Hypothalamus (tissue), 51 donors: Measurements from ENCODE around the gene NUP210L.
A peak's percentile ranks its signal among the peaks of the same experiment; 100 is the strongest.

ENCODE experiments used
- DNase-seq, 51 donors: peaks; one replicate each; lab custom pipeline; 2025; lab: John Stamatoyannopoulos, UW

The NUP210L gene

GRCh38 chr1:154154534-154155191 is at the start of gene NUP210L:
Gene NUP210L (minus strand): TSS chr1:154155073.
- peak in 9 of 51 donors; percentile 5 to 89 (median 11) for DNase-seq

- no peak for DNase-seq
Observed at GRCh38 chr1:154199563-154199879, 44.6 kb upstream of the NUP210L start.

- DNase-seq: peak in 4 of 51 donors; percentile 12 to 30 (median 14)
Observed at GRCh38 chr1:154198756-154199562, 44.1 kb upstream of the NUP210L start.

- no peak for DNase-seq
Observed at GRCh38 chr1:154193821-154194220, 38.9 kb upstream of the NUP210L start.

GRCh38 chr1:154192476-154192875 is 37.6 kb upstream of the NUP210L start:
- no peak for DNase-seq

GRCh38 chr1:154191990-154192461 is 37.2 kb upstream of the NUP210L start, which contains the start of gene TPM3:
Gene TPM3 (minus strand): TSS chr1:154192100. CDS start chr1:154192018, 82 bp downstream.
- no peak for DNase-seq

GRCh38 chr1:154190550-154190949 is 35.7 kb upstream of the NUP210L start:
- no peak for DNase-seq

- DNase-seq: no peak
Observed at GRCh38 chr1:154186852-154187501, 32.1 kb upstream of the NUP210L start.

- peak in 7 of 51 donors; percentile 3 to 21 (median 5) for DNase-seq
Observed at GRCh38 chr1:154186177-154186576, 31.3 kb upstream of the NUP210L start.

- peak; percentile 27 to 96 (median 90) for DNase-seq
Observed at GRCh38 chr1:154183046-154183915, 28.4 kb upstream of the NUP210L start.

- DNase-seq: peak in 46 of 51 donors; percentile 6 to 81 (median 40)
Observed at GRCh38 chr1:154182344-154183045, 27.6 kb upstream of the NUP210L start.

GRCh38 chr1:154181944-154182343 is 27.1 kb upstream of the NUP210L start:
- DNase-seq: peak in 2 of 51 donors; percentile 23 to 48

GRCh38 chr1:154179946-154180687 is 25.2 kb upstream of the NUP210L start:
- no peak for DNase-seq

- DNase-seq: no peak
Observed at GRCh38 chr1:154178911-154179811, 24.3 kb upstream of the NUP210L start.

- peak in 4 of 51 donors; percentile 6 to 63 (median 36) for DNase-seq
Observed at GRCh38 chr1:154178013-154178412, 23.1 kb upstream of the NUP210L start.

- no peak for DNase-seq
Observed at GRCh38 chr1:154176337-154176736, 21.5 kb upstream of the NUP210L start.

GRCh38 chr1:154174654-154175053 is 19.8 kb upstream of the NUP210L start:
- DNase-seq: no peak

GRCh38 chr1:154171880-154172279 is 17.0 kb upstream of the NUP210L start:
- no peak for DNase-seq
